GM12801 (cell line): ENCODE data around the gene EIF1.

Source experiments
- TF ChIP-seq, protein P1 (sequence below): IDR thresholded peaks from one replicate; pipeline ENCODE4 v1.5.1; 2011; ENCODE audit warnings: control low read depth; ENCODE audit not compliant: insufficient read length; ENCODE audit errors: extremely low read depth

EIF1 gene

GRCh38 chr17:41688641-41689496 is at the start of gene EIF1:
Gene EIF1 (plus strand): TSS chr17:41688885. CDS start chr17:41689039, 154 bp downstream.
- TF ChIP-seq, protein P1, sequence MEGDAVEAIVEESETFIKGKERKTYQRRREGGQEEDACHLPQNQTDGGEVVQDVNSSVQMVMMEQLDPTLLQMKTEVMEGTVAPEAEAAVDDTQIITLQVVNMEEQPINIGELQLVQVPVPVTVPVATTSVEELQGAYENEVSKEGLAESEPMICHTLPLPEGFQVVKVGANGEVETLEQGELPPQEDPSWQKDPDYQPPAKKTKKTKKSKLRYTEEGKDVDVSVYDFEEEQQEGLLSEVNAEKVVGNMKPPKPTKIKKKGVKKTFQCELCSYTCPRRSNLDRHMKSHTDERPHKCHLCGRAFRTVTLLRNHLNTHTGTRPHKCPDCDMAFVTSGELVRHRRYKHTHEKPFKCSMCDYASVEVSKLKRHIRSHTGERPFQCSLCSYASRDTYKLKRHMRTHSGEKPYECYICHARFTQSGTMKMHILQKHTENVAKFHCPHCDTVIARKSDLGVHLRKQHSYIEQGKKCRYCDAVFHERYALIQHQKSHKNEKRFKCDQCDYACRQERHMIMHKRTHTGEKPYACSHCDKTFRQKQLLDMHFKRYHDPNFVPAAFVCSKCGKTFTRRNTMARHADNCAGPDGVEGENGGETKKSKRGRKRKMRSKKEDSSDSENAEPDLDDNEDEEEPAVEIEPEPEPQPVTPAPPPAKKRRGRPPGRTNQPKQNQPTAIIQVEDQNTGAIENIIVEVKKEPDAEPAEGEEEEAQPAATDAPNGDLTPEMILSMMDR, result no peak

DNA sequence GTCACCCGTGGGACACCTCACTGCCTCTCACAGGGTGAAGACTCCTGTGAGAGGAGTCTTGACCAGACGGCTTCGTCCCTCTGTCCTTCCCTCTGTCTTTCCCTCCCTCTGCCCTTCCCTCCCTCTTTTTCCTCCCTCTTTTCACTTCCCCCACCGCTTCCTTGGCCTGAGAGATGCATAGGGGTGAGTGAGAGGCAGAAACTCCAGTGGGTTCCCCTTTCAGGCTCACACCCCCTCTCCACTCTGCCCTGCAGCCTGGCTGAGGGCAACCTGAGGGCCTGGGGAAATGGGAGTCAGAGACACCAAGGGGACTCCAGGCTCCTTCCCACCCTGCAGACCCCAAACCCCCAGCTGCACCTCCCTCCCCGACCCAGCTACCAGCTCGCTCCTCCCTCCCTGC is 49.7 kb upstream of the EIF1 start:
- TF ChIP-seq, protein P1, result no peak

GRCh38 chr17:41639492-41640473 is 48.9 kb upstream of the EIF1 start:
- TF ChIP-seq, protein P1, result no peak

- TF ChIP-seq, protein P1, result no peak
Measured at GRCh38 chr17:41642252-41643156, 46.2 kb upstream of the EIF1 start.

- TF ChIP-seq, protein P1, result no peak
Measured at GRCh38 chr17:41647038-41647813, 41.5 kb upstream of the EIF1 start.

GRCh38 chr17:41647940-41648410 is 40.7 kb upstream of the EIF1 start:
- TF ChIP-seq, protein P1, result no peak
